Astrocyte (in vitro differentiated cells and primary cell): ENCODE measurements around the gene ABCF3. TPM values are rescaled to one million over a fixed set of nuclear protein-coding genes. Genes with fewer than 3 reads are reported as not detected.

Experiments used
- DNase-seq: peaks from one replicate; pipeline ENCODE4 v3.0.0-alpha.2; 2010; ENCODE audit warnings: low read depth
- FAIRE-seq: peaks from 2 replicates; lab custom pipeline; 2011; peaks lifted over from hg19 to GRCh38; lab: Jason Lieb, UNC
- H2AFZ ChIP-seq: 2 replicates; pipeline ENCODE4 v1.6.0; 2012; ENCODE audit warnings: low read depth, low read length, inconsistent platforms
- H3K27ac ChIP-seq: 2 replicates; pipeline ENCODE4 v1.5.1; 2011; ENCODE audit warnings: low read depth, low read length, inconsistent platforms
- H3K27me3 ChIP-seq: 2 replicates; pipeline ENCODE4 v1.6.0; 2011; ENCODE audit warnings: low read length, inconsistent platforms; ENCODE audit not compliant: insufficient read depth
- H3K36me3 ChIP-seq: 2 replicates; pipeline ENCODE4 v1.5.1; 2011; ENCODE audit warnings: low read length, inconsistent platforms; ENCODE audit not compliant: insufficient read depth
- H3K4me1 ChIP-seq: 2 replicates; pipeline ENCODE4 v1.5.1; 2011; ENCODE audit warnings: low read length, inconsistent platforms; ENCODE audit not compliant: insufficient read depth
- H3K4me2 ChIP-seq: 2 replicates; pipeline ENCODE4 v1.6.0; 2012; ENCODE audit warnings: low read length, inconsistent platforms
- H3K4me3 ChIP-seq: 2 replicates; pipeline ENCODE4 v1.5.1; 2011; ENCODE audit warnings: low read depth, mild to moderate bottlenecking, low read length, inconsistent platforms; ENCODE audit not compliant: insufficient read depth
- H3K79me2 ChIP-seq: 2 replicates; pipeline ENCODE4 v1.6.0; 2012; ENCODE audit warnings: mild to moderate bottlenecking, low read length, inconsistent platforms; ENCODE audit not compliant: insufficient read depth
- H3K9ac ChIP-seq: 2 replicates; pipeline ENCODE4 v1.6.0; 2012; ENCODE audit warnings: mild to moderate bottlenecking, low read length, inconsistent platforms
- H3K9me3 ChIP-seq: 2 replicates; pipeline ENCODE4 v1.5.1; 2012; ENCODE audit warnings: low read depth, mild to moderate bottlenecking, low read length, inconsistent platforms; ENCODE audit not compliant: insufficient read depth
- H4K20me1 ChIP-seq: 2 replicates; pipeline ENCODE4 v1.6.0; 2012; ENCODE audit warnings: low read length, inconsistent platforms; ENCODE audit not compliant: insufficient read depth
- H3K27ac Mint-ChIP-seq: one replicate; pipeline ENCODE4 v1.8.0; 2021; ENCODE audit warnings: mild to moderate bottlenecking, mixed read lengths; ENCODE audit not compliant: unreplicated experiment
- H3K27me3 Mint-ChIP-seq: one replicate; pipeline ENCODE4 v1.8.0; 2021; ENCODE audit warnings: low read depth, mixed read lengths; ENCODE audit not compliant: unreplicated experiment
- H3K36me3 Mint-ChIP-seq: one replicate; pipeline ENCODE4 v1.8.0; 2021; ENCODE audit warnings: low read depth, mixed read lengths; ENCODE audit not compliant: unreplicated experiment
- H3K4me1 Mint-ChIP-seq: one replicate; pipeline ENCODE4 v1.8.0; 2021; ENCODE audit warnings: low read depth, mixed read lengths; ENCODE audit not compliant: unreplicated experiment
- H3K4me3 Mint-ChIP-seq: one replicate; pipeline ENCODE4 v1.8.0; 2021; ENCODE audit warnings: mild to moderate bottlenecking, moderate library complexity, mixed read lengths; ENCODE audit not compliant: unreplicated experiment
- H3K9me3 Mint-ChIP-seq: one replicate; pipeline ENCODE4 v1.8.0; 2021; ENCODE audit warnings: mild to moderate bottlenecking, mixed read lengths; ENCODE audit not compliant: unreplicated experiment
- CTCF ChIP-seq: IDR thresholded peaks from 2 replicates; pipeline ENCODE4 v1.5.1; 2011; ENCODE audit warnings: low read depth, mild to moderate bottlenecking, inconsistent platforms, low read length, moderate library complexity; ENCODE audit not compliant: insufficient read depth
- EZH2 ChIP-seq: IDR thresholded peaks from 2 replicates; pipeline ENCODE4 v1.6.1; 2012; ENCODE audit warnings: mild to moderate bottlenecking, low read length, inconsistent platforms; ENCODE audit not compliant: insufficient read depth
- total RNA-seq: library from RNA; stranded (reverse); gene quantifications from 2 replicates; pipeline ENCODE4 v1.2.1, GENCODE V29; 2021

ABCF3 gene
- total RNA-seq, 1 donor from 2014 or later: 70.9 TPM

DNA sequence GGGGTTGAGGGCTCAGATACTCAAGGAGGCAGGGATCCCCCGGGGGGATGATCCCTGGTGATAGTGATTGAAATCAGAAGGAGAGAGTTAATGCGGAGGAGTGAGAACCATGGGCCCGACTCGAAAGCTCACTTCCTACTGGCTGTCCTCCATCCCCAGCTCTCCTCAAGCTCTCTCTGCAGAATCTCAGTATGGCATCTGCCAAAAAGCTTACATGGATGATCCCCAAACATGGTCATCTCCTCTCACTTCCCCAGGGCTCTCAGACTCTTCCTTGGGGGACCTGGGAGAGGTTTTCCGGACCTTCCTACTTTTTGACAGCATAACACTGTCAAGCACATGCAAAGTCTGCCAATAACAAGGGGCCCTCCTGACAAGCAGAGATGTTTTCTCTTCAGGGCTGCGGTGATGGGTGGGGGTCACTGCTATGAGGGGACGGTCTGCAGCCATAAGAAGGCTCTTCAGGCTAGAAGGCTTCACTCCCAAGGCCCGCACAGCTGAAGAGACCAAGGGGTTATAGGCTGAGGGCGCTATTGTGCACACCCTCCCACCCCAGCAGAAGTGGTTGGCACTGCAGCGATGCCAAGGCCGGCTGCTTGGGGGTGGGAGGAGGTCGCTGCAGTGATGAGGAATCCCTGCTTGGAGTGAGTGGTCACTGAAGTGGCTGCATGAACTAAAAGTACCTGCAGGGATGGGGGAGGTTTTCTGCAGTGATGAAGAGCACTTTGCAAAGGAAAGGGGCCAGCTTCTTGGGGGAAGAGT is 42.6 kb downstream of the ABCF3 start:
- H3K9me3 ChIP-seq: no peaks in the 10 kb centered on the region
- Mint-ChIP-seq H3K36me3 (no peaks in the 10 kb centered on the region), H3K4me1 (peaks cover 7% of the 10 kb centered on the region), H3K27ac (no peak overlapping the region), H3K9me3 (no peaks in the 10 kb centered on the region), H3K4me3 (peak overlapping the region; percentile 20), H3K27me3 (peaks cover 61% of the 10 kb centered on the region)
- no peak for FAIRE-seq
- peak overlapping the region; percentile 83 for H3K4me2 ChIP-seq
- no peaks in the 10 kb centered on the region for H3K36me3 ChIP-seq
- H3K9ac ChIP-seq: no peak overlapping the region
- peaks cover 9% of the 10 kb centered on the region for H4K20me1 ChIP-seq
- no peak for DNase-seq
- no peak overlapping the region for H2AFZ ChIP-seq
- TF ChIP-seq CTCF: no peak
- TF ChIP-seq EZH2: no peak
- peaks cover 13% of the 10 kb centered on the region for H3K4me1 ChIP-seq
- no peaks in the 10 kb centered on the region for H3K79me2 ChIP-seq
- H3K27me3 ChIP-seq: peaks cover 47% of the 10 kb centered on the region
- H3K4me3 ChIP-seq: no peak overlapping the region
- no peak overlapping the region for H3K27ac ChIP-seq

GRCh38 chr3:184229394-184230080 is 43.5 kb downstream of the ABCF3 start, which contains the start of gene VWA5B2:
TSS of gene VWA5B2 (plus strand) at chr3:184229585. CDS start at chr3:184230529, 944 bp downstream.
- H3K36me3 Mint-ChIP-seq: no peaks in the 10 kb centered on the region
- H3K9ac ChIP-seq: no peak within 1 kb of the TSS
- H3K4me2 ChIP-seq: peak within 1 kb of the TSS; percentile 83
- peaks cover 64% of the 10 kb centered on the region for H3K27me3 Mint-ChIP-seq
- FAIRE-seq: no peak
- H2AFZ ChIP-seq: peak within 1 kb of the TSS; percentile 80
- TF ChIP-seq CTCF (no peak), EZH2 (peak; percentile 96)
- peak; percentile 15 for DNase-seq
- H3K27me3 ChIP-seq: peaks cover 47% of the 10 kb centered on the region
- H3K27ac Mint-ChIP-seq: no peak within 1 kb of the TSS
- H3K4me3 ChIP-seq: peak within 1 kb of the TSS; percentile 37
- H3K27ac ChIP-seq: no peak within 1 kb of the TSS
- no peaks in the 10 kb centered on the region for H3K36me3 ChIP-seq
- H3K4me1 Mint-ChIP-seq: peaks cover 11% of the 10 kb centered on the region
- peaks cover 9% of the 10 kb centered on the region for H4K20me1 ChIP-seq
- H3K9me3 ChIP-seq: no peaks in the 10 kb centered on the region
- H3K79me2 ChIP-seq: no peaks in the 10 kb centered on the region
- peaks cover 13% of the 10 kb centered on the region for H3K4me1 ChIP-seq
- no peaks in the 10 kb centered on the region for H3K9me3 Mint-ChIP-seq
- peak within 1 kb of the TSS; percentile 20 for H3K4me3 Mint-ChIP-seq
